Measurements from ENCODE around the gene PXT1. TPM values are rescaled to one million over a fixed set of nuclear protein-coding genes. Genes with fewer than 3 reads are reported as not detected.

The PXT1 gene
- total RNA-seq, 4 donors from 2014 or later: not detected

DNA sequence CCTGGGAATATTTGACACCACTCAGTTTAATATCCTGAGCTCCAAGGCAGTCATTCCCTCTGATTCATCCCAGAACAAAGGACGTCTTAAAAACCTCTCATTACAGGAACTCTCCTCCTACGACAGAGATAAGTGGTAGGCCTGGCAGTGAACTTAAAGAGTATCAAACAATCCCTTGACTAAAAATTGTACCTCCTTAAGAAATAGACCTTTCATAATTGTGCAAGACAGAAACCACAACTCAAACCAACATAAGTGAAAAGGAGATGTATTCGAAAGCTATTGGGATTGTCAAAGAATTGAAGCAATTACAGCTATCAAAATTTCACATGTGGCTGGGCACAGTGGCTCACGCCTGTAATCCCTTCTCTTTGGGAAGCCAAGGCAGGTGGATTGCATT lies 86.8 kb downstream of the PXT1 start:
- 76 to 82% methylated on average over 4 of the region's 4 CpGs for WGBS, 2 donors
- H3K4me3 ChIP-seq (ENCODE audit: low read depth, poor library complexity, severe bottlenecking): no peak overlapping the region
- intact Hi-C loops (cut with DNase I; ENCODE audit: low total_unique reads): no loop called here
- no peak for DNase-seq (ENCODE audit: low spot score in 2 of 2)
- TF ChIP-seq CTCF (IDR thresholded peaks at IDR 0.05) (no peak), POLR2A (IDR thresholded peaks at IDR 0.05) (no peak)

DNA sequence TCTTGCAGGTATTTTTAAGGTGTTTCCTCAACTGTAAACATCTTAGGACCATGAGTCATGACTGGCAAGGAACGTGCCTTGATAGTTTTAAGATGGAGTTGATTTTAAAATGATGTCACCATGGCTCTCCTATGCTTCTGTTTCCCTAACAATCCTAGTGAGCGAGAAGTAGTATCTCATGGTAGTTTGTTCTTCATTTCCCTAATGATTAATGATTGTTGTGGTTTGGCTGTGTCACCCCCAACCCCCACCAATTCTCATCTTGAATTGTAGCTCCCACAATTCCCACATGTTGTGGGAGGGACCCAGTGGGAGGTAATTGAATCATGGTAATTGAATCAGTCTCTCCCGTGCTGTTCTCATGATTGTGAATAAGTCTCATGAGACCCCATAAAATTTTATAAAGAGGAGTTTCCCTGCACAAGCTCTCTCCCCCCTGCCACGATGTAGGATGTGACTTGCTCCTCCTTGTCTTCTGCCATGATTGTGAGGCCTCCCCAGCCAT lies 89.2 kb downstream of the PXT1 start:
- intact Hi-C loops (cut with DNase I; ENCODE audit: low total_unique reads): no loop called here

GRCh38 chr6:36352477-36353157 lies 90.0 kb downstream of the PXT1 start:
- DNase-seq (ENCODE audit: low spot score in 2 of 2): no peak
- WGBS, 2 donors: 80 to 83% methylated on average over 8 of the region's 8 CpGs
- TF ChIP-seq POLR2A (IDR thresholded peaks at IDR 0.05): no peak
- no peak for TF ChIP-seq CTCF (IDR thresholded peaks at IDR 0.05)
- H3K4me3 ChIP-seq (ENCODE audit: low read depth, poor library complexity, severe bottlenecking): no peak overlapping the region
- intact Hi-C loops (cut with DNase I; ENCODE audit: low total_unique reads): no loop called here

More for the DNA sequence above, 89.2 kb downstream of the PXT1 start:
- no peak for TF ChIP-seq CTCF (IDR thresholded peaks at IDR 0.05)
- no peak for TF ChIP-seq POLR2A (IDR thresholded peaks at IDR 0.05)
- no peak for DNase-seq (ENCODE audit: low spot score in 2 of 2)
- H3K4me3 ChIP-seq (ENCODE audit: low read depth, poor library complexity, severe bottlenecking): no peak overlapping the region
- WGBS, 2 donors: 54% methylated on average over 4 of the region's 4 CpGs

- no peak for DNase-seq (ENCODE audit: low spot score in 2 of 2)
- WGBS, 2 donors: 74 to 80% methylated on average over 15 of the region's 15 CpGs
- TF ChIP-seq CTCF (IDR thresholded peaks at IDR 0.05) (no peak), POLR2A (IDR thresholded peaks at IDR 0.05) (no peak)
- intact Hi-C loops (cut with DNase I; ENCODE audit: low total_unique reads): no loop called here
- H3K4me3 ChIP-seq (ENCODE audit: low read depth, poor library complexity, severe bottlenecking): no peak overlapping the region
These were observed 91.7 kb downstream of the PXT1 start for GRCh38 chr6:36350681-36351571.

- WGBS, 2 donors: 80 to 83% methylated on average over 4 of the region's 4 CpGs
- H3K4me3 ChIP-seq (ENCODE audit: low read depth, poor library complexity, severe bottlenecking): no peak overlapping the region
- TF ChIP-seq CTCF (IDR thresholded peaks at IDR 0.05): no peak
- TF ChIP-seq POLR2A (IDR thresholded peaks at IDR 0.05): no peak
These were observed 92.6 kb downstream of the PXT1 start for GRCh38 chr6:36350082-36350481.

More at GRCh38 chr6:36350082-36350481, 92.6 kb downstream of the PXT1 start:
- intact Hi-C loops (cut with DNase I; ENCODE audit: low total_unique reads): no loop called here
- DNase-seq (ENCODE audit: low spot score in 2 of 2): no peak

Data from lower leg skin (tissue), 4 donors.